ENCODE results near the gene PREX1.

DNA sequence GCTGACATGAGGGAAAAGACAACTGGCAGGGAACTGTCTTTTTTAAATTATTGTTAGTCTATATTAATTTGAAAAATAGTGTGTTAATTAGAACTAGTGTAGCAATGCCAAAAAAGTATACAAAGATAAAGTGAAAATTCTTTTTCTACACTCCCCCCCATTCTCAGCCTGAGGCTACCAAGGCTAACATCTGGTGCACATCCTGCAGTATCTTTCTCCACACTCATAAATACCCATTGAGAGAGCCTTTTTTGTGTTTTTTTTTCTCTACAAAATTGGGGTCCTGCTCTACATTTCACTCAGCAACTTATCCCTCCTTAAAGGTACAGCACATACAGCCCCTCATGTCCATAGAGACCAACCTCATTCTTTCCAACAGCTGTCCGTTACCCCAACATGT is 20.7 kb downstream of the PREX1 start:
- TF ChIP-seq POLR2A (IDR thresholded peaks at IDR 0.05; ENCODE audit: low read length) (no peak), GATA1 (IDR thresholded peaks at IDR 0.05; ENCODE audit: low read depth, low read length) (no peak)

All from erythroblast (primary cell).